DMS 273 (cell line): ENCODE results near the gene LARP1B.
"Not testable (repeated sequence)": the region's sequence is repeated elsewhere in the genome, so short reads cannot be mapped to it uniquely, and the experiment has no call there.

ENCODE experiments used
- DNase-seq: peaks from one replicate; lab custom pipeline; 2025; ENCODE audit not compliant: unreplicated experiment; lab: John Stamatoyannopoulos, UW

LARP1B gene

DNA sequence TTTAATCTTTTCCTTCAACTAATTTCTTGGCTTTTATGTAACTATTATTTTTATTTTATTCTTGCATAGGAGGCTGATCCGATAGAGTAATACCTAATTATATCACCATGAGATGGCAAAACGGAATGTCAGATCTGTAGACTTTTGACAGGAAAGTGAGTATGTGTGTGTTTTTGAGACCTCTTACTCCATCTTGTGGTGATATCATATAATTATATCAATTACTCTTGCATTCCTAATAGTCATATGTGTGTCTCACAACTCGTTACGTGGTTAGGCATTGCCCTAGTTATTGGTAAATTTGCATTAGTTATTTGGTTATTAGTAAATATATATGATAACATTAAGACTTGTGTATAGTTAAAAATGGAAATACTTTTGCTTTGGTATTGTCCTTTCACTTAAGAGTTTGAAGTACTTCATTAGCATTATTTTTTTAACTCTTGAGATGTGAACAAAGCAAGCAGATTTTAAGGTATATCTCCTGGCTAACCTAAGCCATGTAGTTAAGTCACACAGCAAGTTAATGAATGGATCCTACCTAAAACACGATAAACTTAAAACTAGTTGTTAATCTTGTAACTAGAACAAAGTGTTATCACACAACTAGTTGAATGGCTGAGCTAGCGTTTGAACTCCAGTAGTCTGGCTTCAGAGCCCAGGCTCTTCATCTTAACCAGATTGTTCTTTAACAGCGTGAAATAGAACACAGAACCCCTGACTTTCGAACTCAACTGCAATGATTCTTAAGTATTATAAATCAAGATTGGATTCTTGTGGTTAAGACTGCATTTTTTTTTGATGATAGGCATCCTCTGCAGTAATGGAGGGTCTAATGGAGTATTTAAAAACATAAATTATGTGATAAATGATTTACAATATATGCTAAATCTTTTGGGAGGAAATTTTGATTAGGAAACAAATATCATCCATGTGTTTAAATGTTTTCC is 159.4 kb downstream of the LARP1B start:
- peak; percentile 57 for DNase-seq

DNA sequence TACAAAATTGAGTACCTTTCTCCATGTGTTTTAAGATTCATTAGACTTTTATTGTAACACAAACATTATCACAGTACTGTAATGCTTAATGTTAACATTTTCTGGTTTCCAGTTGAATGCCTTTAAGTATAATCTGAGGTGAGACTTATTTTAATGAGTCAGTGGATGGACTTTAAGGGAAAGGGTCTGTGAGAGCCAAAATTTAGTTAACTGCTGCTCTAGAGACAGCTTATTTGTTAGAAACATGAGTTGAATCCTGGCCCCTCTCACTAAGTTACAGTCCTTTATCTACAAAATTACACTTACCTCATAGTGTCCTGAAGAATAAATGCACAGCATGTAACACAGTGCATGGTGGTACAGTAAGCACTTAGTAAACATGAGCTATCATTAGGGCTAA is 160.5 kb downstream of the LARP1B start:
- DNase-seq, result no peak

- DNase-seq, result peak; percentile 80
Measured at GRCh38 chr4:128225148-128225547, 164.0 kb downstream of the LARP1B start.

DNA sequence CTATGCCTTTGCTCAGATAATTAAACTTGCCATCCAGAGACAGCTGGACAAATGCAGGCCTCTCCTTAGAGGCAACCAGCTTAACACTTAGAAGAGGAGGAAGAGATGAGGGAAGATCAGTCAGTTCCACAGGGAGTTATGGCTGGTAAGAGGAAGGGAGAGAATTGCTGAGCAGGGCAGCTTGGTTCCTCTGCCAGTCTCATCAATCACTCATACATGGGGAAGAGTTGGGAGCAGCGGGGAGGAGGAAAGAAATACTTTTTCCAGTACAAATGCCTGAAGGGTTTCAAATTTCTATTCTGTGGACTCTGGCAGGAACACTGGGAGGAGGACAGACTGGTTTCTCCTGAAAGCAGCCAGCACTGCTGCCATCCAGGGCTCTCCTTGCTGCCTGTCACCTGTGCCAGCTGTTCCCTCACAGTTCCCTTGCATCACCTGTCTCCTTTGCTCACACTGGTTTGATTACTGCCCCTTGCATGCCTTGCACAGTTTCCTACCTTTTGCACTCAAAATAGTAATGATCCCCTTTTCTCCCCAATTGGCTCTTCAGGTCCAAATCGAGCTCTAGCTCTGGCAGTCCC is 167.0 kb downstream of the LARP1B start:
- peak; percentile 80 for DNase-seq

GRCh38 chr4:128228845-128229795 is 168.0 kb downstream of the LARP1B start:
- DNase-seq, result peak; percentile 95

DNA sequence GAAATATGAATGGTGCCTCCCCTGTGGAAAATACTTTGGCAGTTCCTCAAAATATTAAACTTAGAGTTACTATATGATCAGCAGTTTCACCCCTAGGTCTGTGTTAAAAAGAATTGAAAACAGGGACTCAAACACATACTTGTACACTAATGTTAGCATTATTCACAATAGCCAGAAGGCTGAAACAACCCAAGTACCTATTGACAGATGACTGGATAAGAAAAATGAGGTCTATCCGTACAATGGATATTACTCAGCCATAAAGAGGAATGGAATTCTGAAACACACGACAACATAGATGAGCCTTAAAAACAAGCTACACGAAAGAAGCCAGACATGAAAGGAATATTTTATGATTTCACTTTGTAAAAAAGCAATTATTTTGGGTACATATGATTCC is 171.6 kb downstream of the LARP1B start:
- DNase-seq, result no peak

DNA sequence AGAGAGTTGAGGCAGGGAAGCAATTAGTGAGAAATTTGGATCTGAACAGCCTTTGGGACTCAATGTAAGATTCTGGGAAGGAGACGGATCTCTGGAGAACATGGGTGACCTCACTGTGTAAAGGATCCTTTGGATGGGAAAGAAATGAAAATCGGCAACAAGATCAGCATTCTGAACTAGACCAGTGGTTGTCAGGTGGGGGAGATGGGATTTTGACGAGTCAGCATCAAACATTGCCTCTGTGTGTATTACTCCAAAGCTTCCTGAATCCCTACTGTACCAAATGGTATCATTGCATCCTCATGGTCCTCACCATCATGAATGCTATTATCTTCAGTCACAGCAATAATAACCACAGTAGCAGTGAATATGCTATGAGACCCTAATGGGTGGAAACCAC is 173.7 kb downstream of the LARP1B start:
- no peak for DNase-seq

- no peak for DNase-seq
Measured at GRCh38 chr4:128241019-128241418, 179.9 kb downstream of the LARP1B start.

- DNase-seq, result peak; percentile 91
Measured at GRCh38 chr4:128241425-128241913, 180.4 kb downstream of the LARP1B start.

DNA sequence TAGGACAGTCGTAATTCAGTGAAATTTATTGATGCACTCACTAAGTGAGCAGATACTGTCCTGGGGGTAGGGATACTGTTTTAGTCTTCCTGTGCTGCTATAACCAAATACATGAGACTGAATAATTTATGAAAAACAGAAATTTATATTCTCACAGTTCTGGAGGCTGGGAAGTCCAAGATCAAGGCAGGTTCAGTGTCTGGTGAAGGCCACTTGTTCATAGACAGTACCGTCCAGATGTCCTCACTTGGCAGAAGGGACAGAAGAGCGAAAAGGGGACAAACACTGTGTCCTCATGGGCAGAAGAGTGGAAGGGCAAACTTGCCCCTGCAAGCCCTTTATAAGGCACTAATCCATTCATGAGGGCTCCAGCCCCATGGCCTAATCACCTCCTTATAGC is 180.9 kb downstream of the LARP1B start:
- DNase-seq, result no peak

- DNase-seq, result no peak
Measured at GRCh38 chr4:128242601-128243000, 181.5 kb downstream of the LARP1B start.

GRCh38 chr4:128244379-128244778 is 183.3 kb downstream of the LARP1B start:
- DNase-seq, result no peak

DNA sequence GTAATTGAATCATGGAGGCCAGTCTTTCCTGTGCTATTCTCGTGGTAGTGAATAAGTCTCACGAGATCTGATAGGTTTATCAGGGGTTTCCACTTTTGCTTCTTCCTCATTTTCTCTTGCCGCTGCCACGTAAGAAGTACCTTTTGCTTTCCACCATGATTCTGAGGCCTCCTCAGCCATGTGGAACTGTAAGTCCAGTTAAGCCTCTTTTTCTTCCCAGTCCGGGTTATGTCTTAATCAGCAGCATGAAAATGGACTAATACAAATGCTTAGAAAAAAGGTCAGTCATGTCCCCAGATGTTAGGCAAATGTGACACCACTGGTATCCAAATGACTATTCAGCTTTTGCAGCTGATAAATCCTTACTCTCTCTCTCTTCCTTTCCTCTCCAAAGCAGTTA is 184.3 kb downstream of the LARP1B start:
- DNase-seq, result not testable (repeated sequence)

GRCh38 chr4:128247906-128248305 is 186.8 kb downstream of the LARP1B start:
- DNase-seq, result no peak

GRCh38 chr4:128249787-128250668 is 188.9 kb downstream of the LARP1B start:
- DNase-seq, result peak; percentile 47

GRCh38 chr4:128255906-128256305 is 194.8 kb downstream of the LARP1B start:
- DNase-seq, result no peak

- no peak for DNase-seq
Measured at GRCh38 chr4:128256539-128256938, 195.4 kb downstream of the LARP1B start.

GRCh38 chr4:128258166-128258565 is 197.1 kb downstream of the LARP1B start:
- DNase-seq, result not testable (repeated sequence)

DNA sequence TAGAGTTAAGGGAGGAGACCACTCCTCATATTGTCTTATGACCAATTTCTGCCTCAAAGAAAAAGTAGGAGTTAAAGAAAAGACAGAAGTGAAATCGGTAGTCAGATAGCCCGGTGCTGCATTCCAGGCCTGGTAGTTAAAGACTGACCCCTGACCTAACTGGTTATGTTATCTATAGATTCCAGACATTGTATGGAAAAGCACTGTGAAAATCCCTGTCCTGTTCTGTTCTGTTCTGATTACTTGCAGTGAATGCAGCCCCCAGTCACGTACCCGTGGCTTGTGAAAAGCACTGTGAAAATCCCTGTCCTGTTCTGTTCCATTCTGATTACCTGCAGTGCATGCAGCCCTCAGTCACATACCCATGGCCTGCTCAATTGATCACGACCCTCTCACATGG is 198.8 kb downstream of the LARP1B start:
- not testable (repeated sequence) for DNase-seq
